Fibroblast of lung (primary cell): ENCODE data around the gene ISG15. TPM values are rescaled to one million over a fixed set of nuclear protein-coding genes. Genes with fewer than 3 reads are reported as not detected.

ENCODE experiments used
- DNase-seq, 2 donors: peaks; one replicate each; pipeline versions ENCODE4 v3.0.0 to v3.0.0-alpha.2; 2010; ENCODE audit warnings: low read depth in 2 of 2
- H2AFZ ChIP-seq: 2 replicates; pipeline ENCODE4 v1.5.1; 2012; ENCODE audit warnings: low read length, control low read depth, inconsistent platforms
- H3K27ac ChIP-seq: 2 replicates; pipeline ENCODE4 v1.5.1; 2011; ENCODE audit warnings: low read length, control low read depth; ENCODE audit not compliant: insufficient read depth
- H3K27me3 ChIP-seq: 2 replicates; pipeline ENCODE4 v1.5.1; 2011; ENCODE audit warnings: mild to moderate bottlenecking, low read length; ENCODE audit not compliant: control insufficient read depth, insufficient read depth
- H3K36me3 ChIP-seq: 2 replicates; pipeline ENCODE4 v1.5.1; 2011; ENCODE audit warnings: low read length; ENCODE audit not compliant: control insufficient read depth, insufficient read depth
- H3K4me1 ChIP-seq: 2 replicates; pipeline ENCODE4 v1.5.1; 2011; ENCODE audit warnings: low read length; ENCODE audit not compliant: control insufficient read depth, insufficient read depth; ENCODE audit errors: extremely low read depth
- H3K4me2 ChIP-seq: 2 replicates; pipeline ENCODE4 v1.5.1; 2011; ENCODE audit warnings: low read length, control low read depth; ENCODE audit not compliant: insufficient read depth; ENCODE audit errors: extremely low read depth
- H3K4me3 ChIP-seq, 4 experiments: fragments of 200-600 bp in 1 of 4; sonication (generic) in 1 of 4; replicated peaks in 1 of 4; 2 replicates each; pipeline ENCODE4 v1.5.1; 2011 to 2016; ENCODE audit warnings: low read length in 4 of 4, low read depth in 3 of 4, mild to moderate bottlenecking in 3 of 4, control low read depth in 2 of 4, inconsistent platforms in 1 of 4, mixed read lengths in 1 of 4; ENCODE audit not compliant: insufficient read depth in 1 of 4; ENCODE audit errors: control extremely low read depth in 1 of 4
- H3K79me2 ChIP-seq: 2 replicates; pipeline ENCODE4 v1.5.1; 2012; ENCODE audit warnings: mild to moderate bottlenecking, low read length, inconsistent platforms; ENCODE audit not compliant: control insufficient read depth, insufficient read depth
- H3K9ac ChIP-seq: 2 replicates; pipeline ENCODE4 v1.5.1; 2011; ENCODE audit warnings: mild to moderate bottlenecking, low read length, control low read depth; ENCODE audit not compliant: insufficient read depth
- H3K9me3 ChIP-seq: 2 replicates; pipeline ENCODE4 v1.5.1; 2012; ENCODE audit warnings: low read depth, low read length; ENCODE audit not compliant: control insufficient read depth, insufficient read depth
- H4K20me1 ChIP-seq: 2 replicates; pipeline ENCODE4 v1.5.1; 2011; ENCODE audit warnings: low read length; ENCODE audit not compliant: control insufficient read depth, insufficient read depth; ENCODE audit errors: extremely low read depth
- CTCF ChIP-seq, 2 donors: IDR thresholded peaks in 1 of 2; conservative IDR thresholded peaks in 1 of 2; 1 replicate in 1 of 2; 2 replicates in 1 of 2; pipeline ENCODE4 v1.5.1; 2011 to 2012; ENCODE audit warnings: low read length in 2 of 2, control low read depth in 1 of 2, inconsistent platforms in 1 of 2, low read depth in 1 of 2, mild to moderate bottlenecking in 1 of 2
- EZH2 ChIP-seq: IDR thresholded peaks from 2 replicates; pipeline ENCODE4 v1.5.1; 2012; ENCODE audit warnings: low read length, control low read depth, mild to moderate bottlenecking; ENCODE audit errors: missing control alignments
- polyA plus RNA-seq, 2 donors: library from polyadenylated mRNA; depleted of rRNA in 1 of 2; stranded (reverse) in 1 of 2; unstranded in 1 of 2; fragments of >200 nt; gene quantifications; 2 replicates each; pipeline ENCODE4 v1.2.1, GENCODE V29; 2011 to 2012; ENCODE audit warnings: missing spikeins in 1 of 2
- total RNA-seq: library from RNA; depleted of rRNA; stranded (reverse); fragments of >200 nt; gene quantifications from 2 replicates; pipeline ENCODE4 v1.2.1, GENCODE V29; 2014

Gene ISG15
- total and polyA plus RNA-seq, 2 donors (not counting 1 experiment from before 2014, with no cell fraction given): 24.2 to 93.3 TPM

- no peak for TF ChIP-seq EZH2
- no peak for TF ChIP-seq CTCF (conservative IDR thresholded peaks at IDR 0.05 in 1 of 2, IDR thresholded peaks at IDR 0.05 in 1 of 2; ENCODE audit: low read depth in 1 of 2, low read length in 2 of 2)
- no peak overlapping the region for H3K27ac ChIP-seq
- no peaks in the 10 kb centered on the region for H3K79me2 ChIP-seq
- H3K4me3 ChIP-seq: no peak overlapping the region
- H2AFZ ChIP-seq: no peak overlapping the region
- DNase-seq: no peak
- H4K20me1 ChIP-seq: peaks cover 1% of the 10 kb centered on the region
- H3K9me3 ChIP-seq: no peaks in the 10 kb centered on the region
- no peak overlapping the region for H3K4me2 ChIP-seq
- no peak overlapping the region for H3K9ac ChIP-seq
- H3K27me3 ChIP-seq: no peaks in the 10 kb centered on the region
- H3K4me1 ChIP-seq: no peaks in the 10 kb centered on the region
- H3K36me3 ChIP-seq: no peaks in the 10 kb centered on the region
Measured at GRCh38 chr1:1031659-1032235, 18.4 kb downstream of the ISG15 start.

- no peak overlapping the region for H2AFZ ChIP-seq
- H3K27ac ChIP-seq: no peak overlapping the region
Measured at GRCh38 chr1:1032424-1032823, 19.1 kb downstream of the ISG15 start.

GRCh38 chr1:1033009-1033587, 19.8 kb downstream of the ISG15 start:
- peak; percentile 45 for TF ChIP-seq EZH2
- peak; percentile 51 to 62 for TF ChIP-seq CTCF (conservative IDR thresholded peaks at IDR 0.05 in 1 of 2, IDR thresholded peaks at IDR 0.05 in 1 of 2; ENCODE audit: low read depth in 1 of 2, low read length in 2 of 2)
- H3K4me3 ChIP-seq: peak overlapping the region in 2 of 4 experiments; percentile 31 to 50
- DNase-seq: peak; percentile 61 to 72
- no peaks in the 10 kb centered on the region for H3K4me1 ChIP-seq
- H3K27me3 ChIP-seq: no peaks in the 10 kb centered on the region
- H3K36me3 ChIP-seq: no peaks in the 10 kb centered on the region
- no peak overlapping the region for H3K27ac ChIP-seq
- peaks cover 1% of the 10 kb centered on the region for H4K20me1 ChIP-seq
- no peak overlapping the region for H3K4me2 ChIP-seq
- H2AFZ ChIP-seq: no peak overlapping the region
- no peak overlapping the region for H3K9ac ChIP-seq
- no peaks in the 10 kb centered on the region for H3K79me2 ChIP-seq
- H3K9me3 ChIP-seq: no peaks in the 10 kb centered on the region

More at GRCh38 chr1:1032424-1032823, 19.1 kb downstream of the ISG15 start:
- Histone ChIP-seq H3K4me2 (no peak overlapping the region), H3K27me3 (no peaks in the 10 kb centered on the region), H3K36me3 (no peaks in the 10 kb centered on the region), H3K9me3 (no peaks in the 10 kb centered on the region), H3K4me1 (no peaks in the 10 kb centered on the region), H4K20me1 (peaks cover 1% of the 10 kb centered on the region), H3K79me2 (no peaks in the 10 kb centered on the region), H3K9ac (no peak overlapping the region), H3K4me3 (no peak overlapping the region)
- TF ChIP-seq EZH2 (no peak), CTCF (conservative IDR thresholded peaks at IDR 0.05 in 1 of 2, IDR thresholded peaks at IDR 0.05 in 1 of 2; ENCODE audit: low read depth in 1 of 2, low read length in 2 of 2) (no peak)
- DNase-seq: no peak
